ENCODE results near the gene ST8SIA1.

DNA sequence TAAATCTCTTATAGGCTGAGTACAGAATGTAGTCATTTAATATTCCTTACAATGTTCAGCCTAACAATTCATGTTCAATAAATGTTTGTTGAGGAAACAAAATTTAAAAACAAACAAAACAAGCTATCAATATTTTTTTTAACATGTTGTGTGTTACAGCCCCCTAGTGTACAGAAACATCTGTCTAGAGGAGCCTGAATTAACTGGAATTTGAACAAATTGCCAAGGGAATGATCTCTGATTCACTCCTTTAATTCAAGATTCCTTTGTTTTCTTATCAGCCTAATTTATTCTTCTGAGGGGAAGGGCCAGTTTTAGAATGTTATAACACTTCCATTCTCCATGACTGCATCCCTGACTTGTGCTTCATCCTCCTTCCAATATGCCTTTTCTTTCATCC lies 161.3 kb downstream of the ST8SIA1 start:
- TF ChIP-seq, protein P1, sequence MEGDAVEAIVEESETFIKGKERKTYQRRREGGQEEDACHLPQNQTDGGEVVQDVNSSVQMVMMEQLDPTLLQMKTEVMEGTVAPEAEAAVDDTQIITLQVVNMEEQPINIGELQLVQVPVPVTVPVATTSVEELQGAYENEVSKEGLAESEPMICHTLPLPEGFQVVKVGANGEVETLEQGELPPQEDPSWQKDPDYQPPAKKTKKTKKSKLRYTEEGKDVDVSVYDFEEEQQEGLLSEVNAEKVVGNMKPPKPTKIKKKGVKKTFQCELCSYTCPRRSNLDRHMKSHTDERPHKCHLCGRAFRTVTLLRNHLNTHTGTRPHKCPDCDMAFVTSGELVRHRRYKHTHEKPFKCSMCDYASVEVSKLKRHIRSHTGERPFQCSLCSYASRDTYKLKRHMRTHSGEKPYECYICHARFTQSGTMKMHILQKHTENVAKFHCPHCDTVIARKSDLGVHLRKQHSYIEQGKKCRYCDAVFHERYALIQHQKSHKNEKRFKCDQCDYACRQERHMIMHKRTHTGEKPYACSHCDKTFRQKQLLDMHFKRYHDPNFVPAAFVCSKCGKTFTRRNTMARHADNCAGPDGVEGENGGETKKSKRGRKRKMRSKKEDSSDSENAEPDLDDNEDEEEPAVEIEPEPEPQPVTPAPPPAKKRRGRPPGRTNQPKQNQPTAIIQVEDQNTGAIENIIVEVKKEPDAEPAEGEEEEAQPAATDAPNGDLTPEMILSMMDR (IDR thresholded peaks at IDR 0.05): no peak
- no peak for TF ChIP-seq EP300 (IDR thresholded peaks at IDR 0.05)
- TF ChIP-seq POLR2A (IDR thresholded peaks at IDR 0.05; ENCODE audit: low read depth): no peak
- no peak for TF ChIP-seq POLR2AphosphoS5 (IDR thresholded peaks at IDR 0.05)

Measured in esophagus muscularis mucosa (tissue), 4 donors.